CD4-positive, alpha-beta memory T cell (primary cell): Measurements from ENCODE around the gene FREY1. TPM values are rescaled to one million over a fixed set of nuclear protein-coding genes. Genes with fewer than 3 reads are reported as not detected.

Experiments used
- CTCF ChIA-PET: fragments of 350-600 bp; sonication (Branson Sonifier 250); formaldehyde crosslinking; loops from one replicate; lab custom pipeline; 2021; ENCODE audit warnings: inconsistent platforms; ENCODE audit not compliant: partially characterized antibody; lab: Charles Lee
- POLR2A ChIA-PET: fragments of 350-600 bp; sonication (Branson Sonifier 250); formaldehyde crosslinking; loops from one replicate; lab custom pipeline; 2021; ENCODE audit not compliant: partially characterized antibody; lab: Charles Lee
- DNase-seq, 5 donors: peaks; one replicate each; pipeline versions ENCODE4 v3.0.0 to v3.0.0-alpha.2; 2020 to 2022; ENCODE audit warnings: mixed read lengths in 1 of 5
- H3K27ac ChIP-seq: one replicate; pipeline ENCODE4 v1.7.0; 2013; ENCODE audit warnings: low read depth, low read length
- H3K27me3 ChIP-seq: 2 replicates; pipeline ENCODE4 v1.7.0; 2013; ENCODE audit warnings: mild to moderate bottlenecking, low read length, moderate library complexity; ENCODE audit not compliant: insufficient read depth
- H3K36me3 ChIP-seq: 2 replicates; pipeline ENCODE4 v1.7.0; 2013; ENCODE audit warnings: mild to moderate bottlenecking, low read length, moderate library complexity; ENCODE audit not compliant: insufficient read depth
- H3K4me1 ChIP-seq: 2 replicates; pipeline ENCODE4 v1.7.0; 2013; ENCODE audit warnings: mild to moderate bottlenecking, low read length, moderate library complexity; ENCODE audit not compliant: insufficient read depth
- H3K4me3 ChIP-seq, 2 donors: one replicate each; pipeline ENCODE4 v1.7.0; 2013; ENCODE audit warnings: low read length in 2 of 2, mild to moderate bottlenecking in 1 of 2
- H3K9me3 ChIP-seq, 2 donors: one replicate each; pipeline ENCODE4 v1.7.0; 2013; ENCODE audit warnings: low read length in 2 of 2, control low read depth in 1 of 2; ENCODE audit not compliant: control insufficient read depth in 1 of 2
- H3K27ac Mint-ChIP-seq, 7 donors: one replicate each; pipeline ENCODE4 v1.8.0; 2020 to 2021; ENCODE audit warnings: mixed read lengths in 7 of 7, mild to moderate bottlenecking in 6 of 7, inconsistent platforms in 3 of 7, moderate library complexity in 3 of 7
- H3K27me3 Mint-ChIP-seq, 2 donors: one replicate each; pipeline ENCODE4 v1.8.0; 2020 to 2021; ENCODE audit warnings: mixed read lengths in 2 of 2
- H3K36me3 Mint-ChIP-seq, 2 donors: one replicate each; pipeline ENCODE4 v1.8.0; 2020 to 2021; ENCODE audit warnings: mixed read lengths in 2 of 2, inconsistent platforms in 1 of 2, mild to moderate bottlenecking in 1 of 2
- H3K4me1 Mint-ChIP-seq, 4 donors: one replicate each; pipeline ENCODE4 v1.8.0; 2020 to 2021; ENCODE audit warnings: mixed read lengths in 4 of 4, mild to moderate bottlenecking in 1 of 4
- H3K4me3 Mint-ChIP-seq, 8 donors: one replicate each; pipeline ENCODE4 v1.8.0; 2020 to 2021; ENCODE audit warnings: mixed read lengths in 8 of 8, mild to moderate bottlenecking in 7 of 8, moderate library complexity in 6 of 8, inconsistent platforms in 3 of 8
- H3K9me3 Mint-ChIP-seq, 8 donors: one replicate each; pipeline ENCODE4 v1.8.0; 2020 to 2021; ENCODE audit warnings: mixed read lengths in 8 of 8, mild to moderate bottlenecking in 5 of 8, inconsistent platforms in 3 of 8, moderate library complexity in 1 of 8
- intact Hi-C: fragments of 100-400 bp; cut with micrococcal nuclease; formaldehyde crosslinking; loops from one replicate; pipeline ENCODE4 v1.15.1; 2023
- polyA plus RNA-seq, 2 donors: library from polyadenylated mRNA; unstranded; fragments of 300-500 nt; fragmentation: Illumina TruSeq; gene quantifications; one replicate each; pipeline ENCODE4 v1.2.3, GENCODE V29; 2021
- total RNA-seq, 2 experiments: library from RNA; stranded (reverse); gene quantifications; one replicate each; pipeline ENCODE4 v1.2.3, GENCODE V29; 2021

FREY1 gene
- total and polyA plus RNA-seq, 4 experiments from 2014 or later, result 4.5 to 4.8 TPM; not detected in 2

GRCh38 chr11:45933131-45933831 lies 26.2 kb upstream of the FREY1 start:
- ChIA-PET CTCF (no interaction called here), POLR2A (no interaction called here)
- no peaks in the 10 kb centered on the region for H3K27me3 ChIP-seq
- Mint-ChIP-seq H3K27me3 (no peaks in the 10 kb centered on the region), H3K9me3 (no peaks in the 10 kb centered on the region), H3K4me3 (no peak overlapping the region), H3K36me3 (peaks cover 17 to 40% of the 10 kb centered on the region in 2 donors), H3K4me1 (peaks cover 20 to 40% (median 29%) of the 10 kb centered on the region in 4 donors), H3K27ac (peak overlapping the region in 3 of 7 donors; percentile 13 to 75 (median 68))
- intact Hi-C loops, result no loop called here
- no peak overlapping the region for H3K4me3 ChIP-seq
- DNase-seq, result no peak
- H3K9me3 ChIP-seq, result no peaks in the 10 kb centered on the region
- peaks cover 33% of the 10 kb centered on the region for H3K36me3 ChIP-seq
- no peak overlapping the region for H3K27ac ChIP-seq
- peaks cover 32% of the 10 kb centered on the region for H3K4me1 ChIP-seq

GRCh38 chr11:45932217-45932616 lies 25.1 kb upstream of the FREY1 start:
- peaks cover 17 to 34% of the 10 kb centered on the region in 2 donors for H3K36me3 Mint-ChIP-seq
- no peaks in the 10 kb centered on the region for H3K9me3 ChIP-seq
- intact Hi-C loops, result no loop called here
- H3K27me3 Mint-ChIP-seq, result no peaks in the 10 kb centered on the region
- H3K4me1 Mint-ChIP-seq, result peaks cover 23 to 50% (median 34%) of the 10 kb centered on the region in 4 donors
- ChIA-PET POLR2A (interaction anchor here (0.7 kb wide), 1 partner anchor 15 kb away, joined by 3 read pairs; no protein-coding TSS in a partner anchor), CTCF (no interaction called here)
- DNase-seq, result no peak
- H3K4me3 ChIP-seq, result no peak overlapping the region
- peak overlapping the region in 6 of 7 donors; percentile 24 to 98 (median 75) for H3K27ac Mint-ChIP-seq
- H3K9me3 Mint-ChIP-seq, result peaks cover 0 to 2% (median 0%) of the 10 kb centered on the region in 8 donors
- H3K27me3 ChIP-seq, result no peaks in the 10 kb centered on the region
- H3K36me3 ChIP-seq, result peaks cover 33% of the 10 kb centered on the region
- H3K4me1 ChIP-seq, result peaks cover 37% of the 10 kb centered on the region
- peak overlapping the region; percentile 25 for H3K27ac ChIP-seq
- H3K4me3 Mint-ChIP-seq, result peak overlapping the region in 1 of 8 donors; percentile 0

GRCh38 chr11:45931739-45932138 lies 24.7 kb upstream of the FREY1 start:
- no peaks in the 10 kb centered on the region for H3K27me3 ChIP-seq
- H3K4me1 ChIP-seq, result peaks cover 42% of the 10 kb centered on the region
- no peaks in the 10 kb centered on the region for H3K9me3 ChIP-seq
- no peak overlapping the region for H3K4me3 Mint-ChIP-seq
- DNase-seq, result no peak
- H3K9me3 Mint-ChIP-seq, result peaks cover 0 to 2% (median 0%) of the 10 kb centered on the region in 8 donors
- H3K36me3 Mint-ChIP-seq, result peaks cover 13 to 30% of the 10 kb centered on the region in 2 donors
- ChIA-PET POLR2A (interaction anchor here (6.2 kb wide), 1 partner anchor 14 kb away, joined by 77 read pairs; the partner anchor contains the start of gene PEX16), CTCF (interaction anchor here (1.3 kb wide), 1 partner anchor 14 kb away, joined by 4 read pairs; the partner anchor contains the start of gene PEX16)
- no peak overlapping the region for H3K4me3 ChIP-seq
- H3K4me1 Mint-ChIP-seq, result peaks cover 23 to 52% (median 38%) of the 10 kb centered on the region in 4 donors
- H3K27ac Mint-ChIP-seq, result peak overlapping the region; percentile 78 to 98 (median 87)
- H3K36me3 ChIP-seq, result peaks cover 33% of the 10 kb centered on the region
- peak overlapping the region; percentile 7 for H3K27ac ChIP-seq
- intact Hi-C loops, result no loop called here
- no peaks in the 10 kb centered on the region for H3K27me3 Mint-ChIP-seq

- Histone ChIP-seq H3K27me3 (no peaks in the 10 kb centered on the region), H3K4me3 (no peak overlapping the region), H3K27ac (peak overlapping the region; percentile 41), H3K9me3 (no peaks in the 10 kb centered on the region), H3K36me3 (peaks cover 28% of the 10 kb centered on the region), H3K4me1 (peaks cover 42% of the 10 kb centered on the region)
- Mint-ChIP-seq H3K27ac (peak overlapping the region; percentile 78 to 98 (median 87)), H3K4me1 (peaks cover 23 to 52% (median 38%) of the 10 kb centered on the region in 4 donors), H3K36me3 (peaks cover 12 to 25% of the 10 kb centered on the region in 2 donors), H3K4me3 (peak overlapping the region in 4 of 8 donors; percentile 20 to 78 (median 42)), H3K27me3 (no peaks in the 10 kb centered on the region), H3K9me3 (peaks cover 0 to 2% (median 0%) of the 10 kb centered on the region in 8 donors)
- POLR2A ChIA-PET, result interaction anchor here (1.3 to 6.2 kb wide), 3 partner anchors 10 to 35 kb away, joined by 3 to 77 read pairs (median 7); partner anchors contain the start of gene PEX16
- CTCF ChIA-PET, result interaction anchor here (1.3 to 2.8 kb wide), 3 partner anchors 13 to 75 kb away, joined by 4 to 14 read pairs (median 5); partner anchors contain the start of gene PEX16
- no peak for DNase-seq
- intact Hi-C loops, result no loop called here
These were observed 24.0 kb upstream of the FREY1 start for GRCh38 chr11:45930951-45931570.

GRCh38 chr11:45930031-45930794 lies 23.1 kb upstream of the FREY1 start:
- intact Hi-C loops, result no loop called here
- peaks cover 42% of the 10 kb centered on the region for H3K4me1 ChIP-seq
- CTCF ChIA-PET, result interaction anchor here (1.3 to 2.8 kb wide), 3 partner anchors 12 to 76 kb away, joined by 4 to 14 read pairs (median 5); partner anchors contain the start of gene PEX16

GRCh38 chr11:45929486-45930030 lies 22.5 kb upstream of the FREY1 start:
- Histone ChIP-seq H3K36me3 (peaks cover 14% of the 10 kb centered on the region), H3K27me3 (no peaks in the 10 kb centered on the region), H3K4me1 (peaks cover 42% of the 10 kb centered on the region), H3K4me3 (no peak overlapping the region), H3K27ac (peak overlapping the region; percentile 41), H3K9me3 (no peaks in the 10 kb centered on the region)
- ChIA-PET CTCF (interaction anchor here (1.5 to 2.8 kb wide), 2 partner anchors 35 to 77 kb away, joined by 5 to 14 read pairs; no protein-coding TSS in a partner anchor), POLR2A (interaction anchor here (1.0 to 6.2 kb wide), 3 partner anchors 8 to 29 kb away, joined by 4 to 77 read pairs (median 7); partner anchors contain the start of gene PEX16)
- peak overlapping the region; percentile 78 to 98 (median 94) for H3K27ac Mint-ChIP-seq
- peaks cover 0 to 2% (median 0%) of the 10 kb centered on the region in 8 donors for H3K9me3 Mint-ChIP-seq
- peaks cover 23 to 52% (median 39%) of the 10 kb centered on the region in 4 donors for H3K4me1 Mint-ChIP-seq
- intact Hi-C loops, result no loop called here
- peaks cover 9 to 18% of the 10 kb centered on the region in 2 donors for H3K36me3 Mint-ChIP-seq
- no peak for DNase-seq
- H3K4me3 Mint-ChIP-seq, result peak overlapping the region; percentile 59 to 88 (median 79)
- H3K27me3 Mint-ChIP-seq, result no peaks in the 10 kb centered on the region

More at GRCh38 chr11:45930031-45930794, 23.1 kb upstream of the FREY1 start:
- Histone ChIP-seq H3K36me3 (peaks cover 20% of the 10 kb centered on the region), H3K4me3 (peak overlapping the region in 1 of 2 donors; percentile 1), H3K27ac (peak overlapping the region; percentile 41), H3K27me3 (no peaks in the 10 kb centered on the region), H3K9me3 (no peaks in the 10 kb centered on the region)
- Mint-ChIP-seq H3K4me1 (peaks cover 23 to 52% (median 38%) of the 10 kb centered on the region in 4 donors), H3K36me3 (peaks cover 12 to 23% of the 10 kb centered on the region in 2 donors), H3K4me3 (peak overlapping the region; percentile 59 to 88 (median 79)), H3K27me3 (no peaks in the 10 kb centered on the region), H3K9me3 (peaks cover 0 to 2% (median 0%) of the 10 kb centered on the region in 8 donors), H3K27ac (peak overlapping the region; percentile 78 to 98 (median 94))
- peak; percentile 50 to 72 (median 56) for DNase-seq
- POLR2A ChIA-PET, result interaction anchor here (0.6 to 6.2 kb wide), 5 partner anchors 9 to 108 kb away, joined by 3 to 77 read pairs (median 4); partner anchors contain the start of gene PEX16
